Limb (tissue), 2 donors: ENCODE data around the gene CCDC34.

Experiments
- DNase-seq, 2 donors: peaks; one replicate each; pipeline ENCODE4 v3.0.0-alpha.2; 2016; ENCODE audit errors: extremely low spot score in 2 of 2

The CCDC34 gene

DNA sequence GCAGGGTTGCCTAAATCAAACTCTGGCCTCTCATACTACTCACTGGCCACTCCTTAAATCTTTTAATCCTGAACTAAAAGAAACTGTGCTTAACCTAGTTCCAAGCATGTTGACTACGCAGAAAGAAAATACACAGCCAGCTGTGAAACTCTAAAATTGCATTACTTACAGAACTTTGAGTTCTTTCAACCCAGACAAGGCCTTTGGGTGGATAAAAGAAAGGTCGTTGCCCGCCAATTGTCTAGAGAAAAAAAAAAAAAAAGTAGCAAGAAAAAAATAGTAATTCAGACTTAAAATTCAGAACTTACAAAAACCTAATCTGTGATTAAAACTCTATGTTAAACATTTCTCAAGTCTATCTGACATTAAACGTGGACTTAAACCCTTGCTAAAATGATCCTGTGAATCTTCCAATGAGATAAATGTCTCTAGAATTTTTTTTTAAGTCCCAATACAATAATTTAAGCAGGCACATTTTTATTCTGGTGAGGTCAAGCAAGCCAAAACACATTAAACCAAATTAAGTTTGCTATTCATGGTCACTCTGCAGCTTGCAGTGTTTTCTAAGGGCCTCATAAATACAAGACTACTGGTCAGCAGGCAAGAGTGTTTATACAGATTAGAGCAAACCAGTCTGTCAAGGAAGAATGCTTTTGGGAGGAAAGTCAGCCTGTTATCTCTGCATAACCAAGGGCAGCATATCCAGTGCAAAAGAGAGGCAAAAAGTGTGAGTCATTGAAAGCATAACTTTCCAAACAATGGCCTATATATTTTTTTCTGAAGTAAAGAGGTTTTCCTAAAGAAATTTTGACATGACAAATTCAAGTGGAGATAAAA is 29.5 kb upstream of the CCDC34 start:
- DNase-seq = no peak

DNA sequence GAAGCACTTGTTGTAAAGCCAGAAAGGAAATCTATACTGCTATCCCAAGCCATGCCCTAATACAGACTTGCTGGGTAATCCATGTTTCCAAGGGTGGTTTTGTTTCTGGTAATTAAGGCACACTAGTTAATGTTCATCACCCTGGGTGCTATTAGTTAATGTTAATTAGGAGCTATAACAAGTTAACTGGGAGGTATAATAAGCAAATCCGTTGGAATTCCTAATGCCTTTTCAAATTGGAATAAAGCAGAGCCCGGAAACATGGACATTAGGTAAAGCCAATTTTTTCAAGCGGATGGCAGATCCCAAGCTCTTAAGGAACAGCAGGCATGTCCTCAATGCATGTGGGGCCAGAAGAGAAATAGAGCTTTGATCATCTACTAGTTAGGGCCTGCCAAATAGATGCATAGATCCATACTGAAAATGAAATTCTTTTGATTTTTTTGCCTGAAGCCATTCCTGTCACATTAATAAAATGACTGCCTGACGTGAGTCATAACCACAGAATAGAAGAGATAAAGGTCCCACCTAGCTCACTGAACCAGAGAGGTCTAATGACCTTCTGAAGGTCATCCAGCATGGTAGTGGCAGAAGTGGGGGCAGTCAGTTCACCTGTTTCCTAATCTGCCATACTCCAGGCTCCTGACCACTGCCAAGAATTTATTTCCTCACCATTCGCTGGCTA is 28.5 kb upstream of the CCDC34 start:
- no peak for DNase-seq

DNA sequence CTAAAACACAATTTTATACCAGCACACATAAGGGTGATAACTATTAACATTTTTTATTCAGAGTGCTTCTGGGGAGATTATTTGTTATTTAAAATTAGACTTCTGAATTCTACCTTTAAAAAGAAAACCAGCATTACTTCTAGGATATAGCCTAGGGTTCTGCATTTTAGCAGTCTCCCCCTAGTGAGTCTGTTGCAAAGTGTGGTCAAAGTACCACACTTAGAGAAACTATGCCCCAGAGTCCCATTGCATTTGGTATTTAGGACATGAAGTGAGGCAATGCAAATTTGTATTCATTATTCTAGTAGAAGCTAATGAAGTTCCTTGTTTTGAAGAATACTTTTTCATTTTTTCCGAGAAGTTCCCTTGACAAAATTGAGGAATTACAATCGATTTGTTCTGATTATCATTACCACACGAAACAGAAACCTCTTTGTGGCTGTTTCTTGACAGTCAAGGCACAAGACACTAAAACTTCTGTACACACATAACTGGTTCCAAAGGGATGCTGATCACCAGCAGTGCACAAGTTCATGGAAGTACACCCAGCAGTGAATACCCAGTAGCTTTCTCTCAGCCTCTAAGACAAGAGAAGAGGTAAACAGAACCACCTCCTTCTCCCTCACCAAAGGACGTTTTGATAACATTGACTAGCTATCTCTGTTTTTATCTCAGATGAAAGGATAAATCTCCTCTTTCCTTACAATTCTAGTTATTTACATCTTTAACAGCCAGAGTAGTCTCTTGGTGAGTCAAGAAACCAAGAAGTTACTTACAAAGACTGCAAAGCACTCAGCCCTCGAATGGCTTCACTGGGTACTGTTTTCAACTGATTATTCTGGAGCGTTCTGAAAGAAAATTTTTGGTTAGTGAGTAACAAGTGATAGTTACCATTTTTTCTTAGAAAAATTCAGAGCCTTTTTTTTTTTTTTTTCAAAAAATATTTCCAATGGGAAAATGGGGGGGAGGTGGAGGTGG is 27.6 kb upstream of the CCDC34 start:
- DNase-seq = no peak

DNA sequence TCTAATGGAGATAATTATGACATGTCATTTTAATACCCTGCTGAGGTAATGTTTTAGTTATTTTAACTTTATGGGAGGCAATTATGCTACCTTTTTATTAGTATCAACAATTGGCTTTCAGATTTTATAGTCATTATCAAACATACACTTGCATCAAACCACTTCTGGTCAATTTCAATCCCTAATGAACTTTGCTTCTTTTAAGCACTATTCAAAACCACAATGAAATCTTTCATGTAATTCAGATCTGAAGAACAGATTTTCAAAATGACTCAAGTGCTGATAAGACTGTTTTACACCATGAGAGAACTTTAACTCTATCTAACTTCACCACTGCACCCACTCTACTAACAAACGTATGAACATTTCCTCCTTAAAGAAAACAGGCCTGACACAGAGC is 25.9 kb upstream of the CCDC34 start:
- DNase-seq = no peak

DNA sequence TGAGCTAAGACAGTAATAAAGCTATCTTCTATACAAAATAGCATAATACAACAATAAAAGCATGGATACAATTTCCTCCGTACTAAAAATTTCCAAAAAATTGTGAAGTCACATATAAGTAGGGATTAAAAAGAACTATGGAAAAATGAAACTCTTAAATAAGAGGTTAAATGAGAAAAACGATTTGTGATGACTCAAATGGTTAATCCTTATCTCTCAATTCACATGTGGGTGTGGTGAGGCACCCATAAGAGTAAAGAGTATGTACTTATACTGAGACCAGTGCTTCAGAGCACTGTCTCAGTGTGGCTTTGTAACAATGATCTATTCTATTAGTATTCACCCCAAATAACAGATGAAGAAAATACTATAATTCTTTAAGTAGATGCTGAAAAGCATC is 25.0 kb upstream of the CCDC34 start:
- no peak for DNase-seq

DNA sequence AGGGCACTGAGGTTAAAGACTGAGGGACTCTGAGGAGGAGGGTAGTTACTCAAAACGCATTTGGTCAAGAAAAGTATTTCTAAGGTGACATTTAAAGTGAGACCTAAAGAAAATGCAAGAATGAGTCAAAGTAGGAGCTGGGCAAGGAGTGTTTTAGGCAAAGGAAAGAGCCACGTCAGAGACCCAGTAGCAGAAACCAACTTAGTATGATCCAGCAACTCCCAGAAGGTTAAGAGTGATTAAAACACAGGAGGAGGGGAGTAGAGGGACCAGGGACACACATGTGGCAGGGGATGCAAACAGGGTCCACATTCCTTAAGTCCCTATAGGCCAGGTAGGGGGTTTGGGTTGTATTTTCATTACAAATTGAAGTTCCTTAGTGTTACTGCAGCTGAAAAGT is 24.3 kb upstream of the CCDC34 start:
- no peak for DNase-seq

DNA sequence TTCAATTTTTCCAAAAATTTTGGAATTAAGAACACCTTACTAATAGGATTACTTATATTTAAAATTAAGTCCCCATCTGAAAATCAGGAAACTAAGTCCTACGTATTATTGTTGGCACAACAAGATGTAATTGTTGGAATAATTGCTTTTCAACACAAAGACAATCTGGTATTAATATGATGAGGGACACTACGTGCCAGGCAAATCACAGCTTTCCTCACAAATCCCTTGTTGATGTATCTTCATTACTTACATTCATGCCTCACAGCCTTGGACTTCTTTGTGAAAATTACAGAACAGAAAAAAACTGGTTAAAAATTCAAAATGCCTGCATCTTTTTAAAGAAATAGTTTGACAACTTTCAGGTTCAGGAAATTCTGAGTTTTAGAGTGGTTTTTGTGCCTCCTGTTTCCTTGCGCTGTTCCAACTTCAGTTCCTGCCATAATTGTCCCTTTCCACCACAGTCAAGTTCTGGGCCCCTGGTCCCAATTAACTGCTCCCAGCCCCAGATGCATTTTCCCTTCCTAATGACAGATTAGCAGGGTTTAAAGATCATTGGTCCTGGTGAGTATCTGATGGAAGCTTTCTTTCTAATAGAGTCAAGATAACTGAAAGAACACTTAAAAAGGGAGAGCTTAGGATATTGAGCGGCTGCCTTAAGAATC is 23.3 kb upstream of the CCDC34 start:
- DNase-seq = no peak

DNA sequence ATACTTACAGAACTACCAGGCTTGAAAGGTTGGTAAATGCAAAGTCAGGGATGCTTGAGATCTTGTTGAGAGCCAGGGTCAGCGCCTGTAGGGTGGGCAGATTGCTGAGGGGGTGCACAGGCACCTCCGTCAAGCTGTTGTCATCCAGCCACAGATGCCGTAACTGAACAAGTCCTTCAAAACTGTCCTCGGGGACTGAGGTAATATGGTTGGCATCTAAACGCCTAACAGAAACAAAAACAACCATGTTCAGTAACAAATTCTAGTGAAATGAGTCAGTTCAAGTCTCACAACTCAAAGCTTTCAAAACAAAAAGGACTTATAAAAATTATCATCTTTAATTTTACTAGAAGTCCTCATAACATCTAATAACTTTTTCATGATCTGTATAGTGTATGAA is 22.2 kb upstream of the CCDC34 start:
- DNase-seq = no peak

DNA sequence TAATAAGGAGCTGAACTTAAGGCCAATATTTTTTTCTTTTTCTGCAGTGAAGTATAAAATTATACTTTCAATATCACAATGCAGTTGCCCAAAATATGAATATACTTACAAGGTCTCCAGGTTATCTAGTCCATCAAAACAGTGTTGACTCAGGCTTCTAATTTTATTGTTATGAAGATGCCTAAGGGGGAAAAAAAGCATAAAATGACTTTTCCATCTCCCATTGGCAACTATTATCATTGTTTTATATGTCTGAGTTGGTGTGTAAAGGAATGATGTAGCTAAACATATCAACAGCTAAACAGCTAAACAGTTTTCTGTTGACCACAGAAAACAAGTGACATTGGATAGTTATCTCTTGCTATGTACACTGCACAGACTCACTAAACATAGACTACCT is 21.2 kb upstream of the CCDC34 start:
- DNase-seq = no peak

DNA sequence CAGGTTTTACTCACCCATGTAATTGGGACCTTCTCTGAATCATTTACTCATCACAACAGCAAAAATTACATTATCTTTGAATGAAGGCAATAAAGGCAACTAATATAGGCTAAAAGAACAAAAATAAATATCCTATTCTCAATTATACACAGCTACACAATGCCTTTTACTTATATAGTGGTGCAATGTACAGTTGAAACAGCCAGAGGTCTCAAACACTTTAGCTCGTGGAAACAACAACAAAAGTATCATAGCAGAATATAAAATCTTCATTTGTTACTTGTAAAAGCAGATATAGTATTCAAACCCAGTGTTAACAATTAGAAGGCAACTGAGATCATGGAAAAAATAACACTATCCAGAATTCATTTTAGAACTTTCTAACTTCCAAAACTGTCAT is 20.6 kb upstream of the CCDC34 start:
- DNase-seq = no peak

DNA sequence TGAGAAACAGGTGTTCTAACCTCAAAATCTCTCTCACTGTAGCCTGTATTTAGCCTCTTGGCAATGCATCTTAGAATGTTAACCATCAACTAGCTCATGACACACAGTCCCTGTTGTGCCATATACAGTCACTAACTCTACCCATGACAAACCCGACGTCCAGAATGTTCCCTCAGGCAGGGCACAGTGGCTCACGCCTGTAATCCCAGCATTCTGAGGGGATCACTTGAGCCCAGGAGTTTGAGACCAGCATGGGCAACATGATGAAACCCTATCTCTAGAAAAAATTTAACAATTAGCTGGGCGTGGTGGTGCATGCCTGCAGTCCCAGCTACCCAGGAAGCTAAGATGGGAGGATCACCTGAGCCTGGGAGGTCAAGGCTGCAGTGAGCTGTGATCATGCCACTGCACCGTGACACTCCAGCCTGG is 18.2 kb upstream of the CCDC34 start:
- no peak for DNase-seq

DNA sequence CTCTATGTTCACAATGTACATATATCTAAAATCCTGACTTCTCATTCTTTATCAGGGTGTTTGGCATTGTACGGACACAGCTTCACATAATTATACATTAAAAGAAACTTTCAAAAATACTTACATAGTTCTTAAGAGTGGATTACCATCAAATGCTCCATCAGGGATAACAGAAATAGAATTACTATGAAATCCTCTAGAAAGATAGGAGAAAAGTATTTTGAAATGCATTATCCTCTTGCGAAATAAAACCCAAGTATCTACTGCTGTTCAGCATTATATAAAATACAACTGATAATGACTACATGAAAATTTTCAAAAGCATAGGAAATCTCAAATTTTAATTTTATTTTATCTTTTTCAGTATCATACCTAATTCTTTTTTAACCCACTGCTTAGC is 17.8 kb upstream of the CCDC34 start:
- DNase-seq = no peak

DNA sequence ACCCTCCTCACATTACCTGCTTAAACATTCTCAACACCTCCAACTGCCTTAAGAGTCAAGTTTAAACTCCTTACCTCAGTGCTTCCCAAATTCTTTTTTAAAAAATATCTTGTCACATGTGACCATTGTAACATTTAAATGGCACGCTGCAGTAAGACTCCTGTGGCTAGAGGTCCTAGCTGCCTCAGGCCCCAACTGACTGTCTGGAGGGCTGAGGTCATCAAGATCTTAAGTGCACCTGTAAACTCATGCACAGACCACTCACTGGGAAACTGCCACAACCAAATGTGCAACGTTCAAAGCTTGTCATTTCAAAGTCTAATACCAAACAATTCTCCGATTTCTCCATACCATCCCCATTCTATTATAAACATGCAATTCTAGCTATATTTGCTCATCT is 16.4 kb upstream of the CCDC34 start:
- no peak for DNase-seq

DNA sequence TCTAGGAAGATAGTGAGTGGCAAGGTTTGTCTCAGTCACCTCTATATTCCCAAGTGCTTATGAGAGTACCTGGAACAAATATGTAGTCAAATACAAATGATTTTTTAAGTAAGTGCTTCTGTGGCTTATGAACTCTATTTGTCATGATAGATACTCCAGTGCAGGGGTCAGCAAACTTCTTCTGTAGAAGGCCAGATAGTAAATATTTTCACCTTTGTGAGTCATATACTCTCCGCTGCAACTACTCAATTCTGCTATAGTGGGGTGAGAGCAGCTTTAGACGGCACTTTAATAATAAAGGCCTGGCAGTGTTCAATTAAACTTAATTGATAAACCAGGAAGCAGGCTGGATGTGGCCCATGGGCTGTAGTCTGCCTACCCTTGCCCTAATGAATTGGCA is 12.4 kb upstream of the CCDC34 start:
- no peak for DNase-seq

DNA sequence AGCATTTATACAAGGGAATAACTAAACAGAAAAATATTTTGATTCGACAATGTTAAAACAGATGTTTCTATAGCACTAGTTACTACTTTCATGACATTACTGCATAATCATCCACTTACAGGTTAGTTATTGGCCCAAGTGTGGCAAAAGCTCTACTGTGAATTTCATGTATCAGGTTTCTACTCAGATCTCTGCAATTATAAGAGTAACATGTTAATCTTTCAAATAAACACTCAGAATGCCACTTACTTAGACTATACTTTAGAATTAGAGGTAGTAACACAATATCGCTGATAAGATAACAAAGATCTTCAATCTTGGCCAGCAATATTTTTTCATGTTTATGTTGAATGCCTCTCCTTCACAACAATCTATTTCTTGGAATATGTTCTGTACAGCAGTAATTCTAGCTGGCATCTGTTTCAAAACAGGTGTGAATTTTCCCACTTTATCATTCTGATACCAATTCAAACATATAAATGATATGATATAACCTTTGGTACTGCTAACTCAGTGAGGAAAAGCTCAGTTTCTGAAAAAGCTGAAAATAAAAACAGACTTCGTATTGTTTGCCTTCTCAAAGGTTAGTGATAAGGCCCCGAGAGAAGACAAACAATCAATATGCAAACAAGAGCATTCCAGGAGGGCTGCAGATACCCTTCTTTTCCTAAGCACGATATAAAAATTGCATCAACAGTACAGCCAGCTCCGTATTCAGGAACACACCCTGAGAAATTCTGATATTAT is 11.0 kb upstream of the CCDC34 start:
- DNase-seq = no peak

DNA sequence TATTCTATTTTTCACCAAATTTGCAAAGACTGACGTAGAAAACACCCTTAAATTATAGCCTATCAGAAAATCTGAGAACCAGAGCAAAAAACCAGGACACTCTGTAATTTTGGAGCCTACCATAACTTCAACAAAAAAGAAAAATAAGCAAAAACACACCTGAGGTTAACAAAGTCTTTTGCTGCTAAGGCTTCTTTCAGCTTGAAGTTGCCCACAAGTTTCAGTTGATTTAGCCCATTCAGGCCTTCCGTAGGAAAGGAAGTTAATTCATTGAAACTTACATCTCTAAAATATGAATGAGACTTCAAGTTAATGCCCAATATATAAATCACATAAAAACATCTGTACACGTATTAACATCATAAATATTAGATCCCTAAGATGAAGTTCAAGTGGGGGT is 10.4 kb upstream of the CCDC34 start:
- DNase-seq = no peak

DNA sequence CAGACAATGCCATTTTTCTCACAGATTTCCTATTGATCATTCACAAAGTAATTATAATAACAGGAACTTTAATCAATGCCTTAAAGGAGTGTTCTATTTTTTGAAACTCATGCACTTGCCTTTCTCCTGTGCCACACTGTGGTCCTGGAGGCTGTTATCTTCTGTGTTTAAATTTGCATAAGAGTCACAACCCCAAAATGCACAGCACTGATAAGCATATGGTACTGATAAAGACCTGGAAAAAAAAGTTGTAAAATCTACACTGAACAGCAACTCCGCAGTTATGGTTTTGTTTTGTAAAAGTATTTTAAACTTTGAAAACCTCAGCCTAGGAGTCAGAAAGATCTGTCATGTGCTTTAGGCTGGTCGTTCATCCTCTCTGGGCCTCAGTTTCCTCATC is 9.1 kb upstream of the CCDC34 start:
- no peak for DNase-seq

DNA sequence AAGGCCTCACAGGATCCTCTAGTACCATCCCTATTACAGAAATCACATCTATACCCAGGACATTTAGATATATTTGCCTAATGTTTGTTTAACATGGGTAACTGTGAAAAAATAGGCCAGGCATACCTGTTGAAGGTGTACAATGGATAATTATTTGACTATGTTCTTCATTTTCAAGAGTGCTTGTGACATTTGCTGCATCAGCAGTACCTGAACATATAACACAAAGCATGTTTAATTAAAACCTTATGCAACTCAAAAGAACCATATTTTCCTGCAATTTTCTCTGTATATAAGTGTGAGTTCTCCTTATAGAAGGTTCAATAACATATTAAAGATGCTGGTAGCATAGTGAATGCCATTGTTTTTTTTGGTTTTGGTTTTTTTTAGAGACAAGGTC is 8.5 kb upstream of the CCDC34 start:
- DNase-seq = no peak

DNA sequence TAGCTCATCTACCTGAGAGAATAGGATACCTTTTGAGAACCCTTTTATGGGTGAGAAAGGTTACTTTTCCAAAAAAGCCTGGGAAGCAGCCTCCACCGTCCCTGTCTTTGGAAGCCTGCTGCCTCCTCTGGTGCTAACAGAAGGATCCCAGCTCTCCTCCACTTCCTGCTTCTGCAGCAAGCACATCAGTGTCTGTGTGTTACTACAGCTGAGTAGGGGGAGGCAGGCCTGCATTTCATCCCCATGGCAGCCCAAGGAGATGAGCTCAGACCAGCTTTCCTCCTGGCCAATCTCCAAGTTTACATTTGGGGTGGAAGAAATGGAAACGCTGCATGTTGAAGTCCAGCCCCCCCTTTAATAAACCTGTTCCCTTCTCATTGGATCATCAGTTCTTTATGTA is 7.4 kb upstream of the CCDC34 start:
- DNase-seq = peak; percentile 40 to 51

DNA sequence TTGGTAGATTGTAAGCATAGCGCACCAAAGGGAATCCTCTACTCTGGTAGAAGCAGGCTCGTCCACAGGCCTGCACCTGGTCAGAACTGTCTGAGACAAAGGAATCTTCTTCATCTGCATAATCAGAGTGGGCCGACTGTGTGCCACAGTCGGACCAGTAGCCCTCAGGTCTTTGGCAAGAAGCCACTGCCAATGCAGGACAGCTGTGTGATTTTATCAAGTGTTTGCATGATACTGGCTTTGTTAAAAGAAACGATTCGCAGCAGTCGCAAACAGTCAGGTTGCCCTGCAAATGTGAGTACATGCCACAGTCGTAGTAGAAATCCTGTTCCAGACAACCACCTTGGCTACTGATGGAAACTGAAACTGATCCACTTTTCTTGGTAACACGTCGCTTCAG is 4.9 kb upstream of the CCDC34 start:
- no peak for DNase-seq
